AG04450 (cell line): ENCODE data around the gene MTMR12. TPM values are rescaled to one million over a fixed set of nuclear protein-coding genes. Genes with fewer than 3 reads are reported as not detected.

ENCODE experiments used
- CTCF ChIA-PET: fragments of 300-600, 350-600 bp; formaldehyde crosslinking; extraction: SDS; loops from one replicate; lab custom pipeline; 2022; ENCODE audit warnings: antibody characterized with exemption, inconsistent platforms; lab: Charles Lee
- POLR2A ChIA-PET: fragments of 350-600 bp; formaldehyde crosslinking; extraction: SDS; loops from one replicate; lab custom pipeline; 2021; ENCODE audit warnings: antibody characterized with exemption, inconsistent platforms; lab: Yijun Ruan, JAX
- DNase-seq: peaks from one replicate; pipeline ENCODE4 v3.0.0-alpha.2; 2011; ENCODE audit warnings: low read depth, low spot score
- H3K27ac ChIP-seq: one replicate; pipeline ENCODE4 v1.5.1; 2012; ENCODE audit warnings: low read depth, low read length, control low read depth
- H3K27me3 ChIP-seq: one replicate; pipeline ENCODE4 v1.6.0; 2012; ENCODE audit warnings: low read length; ENCODE audit not compliant: control insufficient read depth, insufficient read depth
- H3K4me3 ChIP-seq: 2 replicates; pipeline ENCODE4 v1.5.1; 2011; ENCODE audit warnings: mild to moderate bottlenecking, low read depth, low read length, control low read depth
- H3K9me3 ChIP-seq: 2 replicates; pipeline ENCODE4 v1.5.1; 2012; ENCODE audit warnings: low read length; ENCODE audit not compliant: control insufficient read depth, insufficient read depth
- CTCF ChIP-seq: IDR thresholded peaks from 2 replicates; pipeline ENCODE4 v1.5.1; 2011; ENCODE audit warnings: low read depth, low read length, control low read depth, inconsistent platforms
- polyA plus RNA-seq: library from polyadenylated mRNA; depleted of rRNA; stranded (reverse); fragments of >200 nt; gene quantifications from 2 replicates; pipeline ENCODE4 v1.2.3, GENCODE V29; 2011

The MTMR12 gene
- polyA plus RNA-seq, 1 experiment: 20.8 TPM

- ChIA-PET CTCF (interaction anchor here (1.1 to 1.2 kb wide), 2 partner anchors 43 to 54 kb away, joined by 3 to 8 read pairs; no protein-coding TSS in a partner anchor), POLR2A (no interaction called here)
- Histone ChIP-seq H3K27ac (no peak overlapping the region), H3K27me3 (no peaks in the 10 kb centered on the region), H3K9me3 (no peaks in the 10 kb centered on the region), H3K4me3 (no peak overlapping the region)
- TF ChIP-seq CTCF: no peak
- DNase-seq: no peak
Measured at GRCh38 chr5:32275396-32275741, 37.4 kb downstream of the MTMR12 start.

GRCh38 chr5:32274548-32275395, 38.0 kb downstream of the MTMR12 start:
- no peak for DNase-seq
- H3K9me3 ChIP-seq: no peaks in the 10 kb centered on the region
- no peak for TF ChIP-seq CTCF
- CTCF ChIA-PET: interaction anchor here (0.6 to 1.3 kb wide), 3 partner anchors 55 to 315 kb away, joined by 3 to 8 read pairs (median 3); no protein-coding TSS in a partner anchor
- no peaks in the 10 kb centered on the region for H3K27me3 ChIP-seq
- POLR2A ChIA-PET: no interaction called here
- no peak overlapping the region for H3K4me3 ChIP-seq
- H3K27ac ChIP-seq: no peak overlapping the region

DNA sequence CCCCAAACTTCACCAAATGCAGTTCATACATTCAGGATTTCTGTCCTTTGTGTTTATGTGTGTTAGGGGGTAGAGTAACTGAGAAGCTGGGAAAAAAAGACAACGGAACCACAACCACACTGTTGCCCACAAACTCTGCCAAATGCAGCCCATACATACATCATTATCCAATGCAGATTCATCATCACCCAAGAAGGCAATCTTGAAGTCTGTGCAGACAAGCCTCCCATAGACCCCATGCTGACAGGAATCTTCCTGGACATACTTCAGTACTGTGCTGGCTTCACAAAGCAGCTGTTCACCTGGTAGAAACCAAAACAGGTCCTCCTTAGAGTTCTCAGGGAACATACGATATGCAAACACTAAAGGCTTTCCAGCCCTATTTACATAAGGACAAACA, 38.9 kb downstream of the MTMR12 start:
- CTCF ChIA-PET: interaction anchor here (0.6 to 1.3 kb wide), 3 partner anchors 56 to 316 kb away, joined by 3 to 8 read pairs (median 3); no protein-coding TSS in a partner anchor
- POLR2A ChIA-PET: no interaction called here

DNA sequence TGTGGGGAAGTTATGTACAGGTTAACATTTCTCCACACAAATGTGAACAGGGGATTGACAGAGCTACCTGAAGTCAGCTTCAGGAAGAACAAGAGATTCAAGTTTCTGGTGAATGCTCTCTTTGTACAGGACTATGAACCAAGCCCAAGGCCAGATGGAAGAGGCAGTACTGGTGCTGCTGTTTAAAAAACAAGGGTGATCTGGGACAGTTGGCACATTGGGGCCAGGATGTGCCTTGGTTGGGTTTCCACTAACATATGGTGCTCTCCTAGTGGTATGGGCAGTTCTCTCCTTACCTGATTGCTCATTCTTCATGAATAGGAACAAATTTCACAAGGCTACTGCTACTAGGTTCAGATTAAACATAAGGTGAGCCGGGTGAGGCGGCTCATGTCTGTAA, 40.0 kb downstream of the MTMR12 start:
- H3K4me3 ChIP-seq: no peak overlapping the region
- H3K9me3 ChIP-seq: no peaks in the 10 kb centered on the region
- no peak for TF ChIP-seq CTCF
- DNase-seq: no peak
- H3K27ac ChIP-seq: no peak overlapping the region
- ChIA-PET CTCF (no interaction called here), POLR2A (no interaction called here)
- H3K27me3 ChIP-seq: no peaks in the 10 kb centered on the region

More for the DNA sequence above, 38.9 kb downstream of the MTMR12 start:
- Histone ChIP-seq H3K27me3 (no peaks in the 10 kb centered on the region), H3K4me3 (no peak overlapping the region), H3K27ac (no peak overlapping the region), H3K9me3 (no peaks in the 10 kb centered on the region)
- TF ChIP-seq CTCF: no peak
- no peak for DNase-seq

- no peak overlapping the region for H3K27ac ChIP-seq
- no peaks in the 10 kb centered on the region for H3K9me3 ChIP-seq
- no peak for TF ChIP-seq CTCF
- no peaks in the 10 kb centered on the region for H3K27me3 ChIP-seq
- POLR2A ChIA-PET: no interaction called here
- CTCF ChIA-PET: interaction anchor here (1.1 kb wide), 2 partner anchors 38 to 58 kb away, joined by 4 read pairs; no protein-coding TSS in a partner anchor
- H3K4me3 ChIP-seq: no peak overlapping the region
- DNase-seq: no peak
Measured at GRCh38 chr5:32270946-32271345, 41.8 kb downstream of the MTMR12 start.
